ENCODE results near the gene PPP6R3.

DNA sequence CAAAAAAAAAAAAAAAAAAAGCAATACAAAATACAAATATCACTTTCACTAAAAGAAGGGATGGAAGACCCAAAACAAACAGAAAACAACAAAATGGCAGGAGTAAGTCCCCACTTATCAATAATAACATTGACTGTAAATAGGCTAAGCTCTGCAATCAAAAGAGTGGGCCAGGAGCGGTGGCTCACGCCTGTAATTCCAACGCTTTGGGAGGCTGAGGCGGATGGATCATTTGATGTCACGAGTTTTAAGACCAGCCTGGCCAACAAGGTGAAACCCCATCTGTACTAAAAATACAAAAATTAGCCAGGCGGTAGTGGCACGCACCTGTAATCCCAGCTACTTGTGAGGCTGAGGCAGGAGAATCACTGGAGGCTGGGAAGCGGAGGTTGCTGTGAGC, 9.8 kb upstream of the PPP6R3 start:
- TF ChIP-seq EZH2 (IDR thresholded peaks at IDR 0.05; ENCODE audit: low read length, unreplicated experiment), result no peak
- TF ChIP-seq EZH2phosphoT487 (IDR thresholded peaks at IDR 0.05; ENCODE audit: borderline replicate concordance, low read length), result no peak
- no peak for TF ChIP-seq CTCF (conservative IDR thresholded peaks at IDR 0.05; ENCODE audit: low read depth, low read length)

All from PC-3 (cell line).